ENCODE data around the gene ARFGEF3.

Gene ARFGEF3

DNA sequence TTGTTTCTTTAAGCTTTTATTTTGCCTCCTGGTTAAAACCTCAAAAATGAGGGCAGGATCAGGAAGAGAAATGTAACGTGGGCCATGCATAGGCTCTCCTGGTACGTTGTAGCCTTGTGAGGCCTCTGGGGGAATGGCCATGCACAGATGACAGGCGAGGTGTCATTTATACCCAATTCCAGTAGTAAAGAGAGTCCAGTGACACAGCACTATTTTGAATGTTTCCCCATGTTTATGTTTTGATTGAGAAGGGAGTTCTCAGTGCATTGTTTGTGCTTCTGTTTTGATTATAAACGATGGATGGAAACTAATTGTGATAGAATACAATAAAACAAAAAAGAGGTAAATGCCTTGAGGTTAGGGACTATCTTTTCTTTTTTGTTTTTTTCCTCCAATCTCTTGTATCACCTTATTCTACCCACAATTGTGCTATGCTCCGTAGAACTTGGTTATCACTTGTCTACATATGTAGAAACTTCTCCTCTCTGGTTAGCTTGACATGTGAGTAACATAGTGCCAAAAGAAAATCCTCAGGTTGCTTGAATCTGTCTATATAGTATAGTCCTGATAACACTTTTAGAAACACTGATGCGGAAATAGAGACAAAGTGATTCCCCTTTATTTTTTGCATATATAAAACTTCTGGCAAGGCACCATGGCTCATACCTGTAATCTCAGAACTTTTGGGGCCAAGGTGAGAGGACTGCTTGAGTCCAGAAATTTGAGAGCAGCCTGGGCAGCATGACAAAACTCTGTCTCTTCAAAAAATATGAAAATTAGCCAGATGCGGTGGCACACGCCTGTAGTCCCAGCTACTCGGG is 209.1 kb downstream of the ARFGEF3 start:
- ATAC-seq (no peak), DNase-seq (no peak)
- Mint-ChIP-seq H3K9me3 (peaks cover 4% of the 10 kb centered on the region), H3K36me3 (ENCODE audit: low read depth) (no peaks in the 10 kb centered on the region), H3K27ac (no peak overlapping the region), H3K27me3 (peaks cover 7% of the 10 kb centered on the region), H3K4me3 (no peak overlapping the region), H3K4me1 (peaks cover 7% of the 10 kb centered on the region)

GRCh38 chr6:138371452-138371711 is 209.6 kb downstream of the ARFGEF3 start:
- Mint-ChIP-seq H3K9me3 (peaks cover 4% of the 10 kb centered on the region), H3K27ac (no peak overlapping the region), H3K27me3 (peaks cover 6% of the 10 kb centered on the region), H3K4me3 (no peak overlapping the region), H3K36me3 (ENCODE audit: low read depth) (no peaks in the 10 kb centered on the region), H3K4me1 (peaks cover 7% of the 10 kb centered on the region)
- ATAC-seq, result no peak
- DNase-seq, result no peak

DNA sequence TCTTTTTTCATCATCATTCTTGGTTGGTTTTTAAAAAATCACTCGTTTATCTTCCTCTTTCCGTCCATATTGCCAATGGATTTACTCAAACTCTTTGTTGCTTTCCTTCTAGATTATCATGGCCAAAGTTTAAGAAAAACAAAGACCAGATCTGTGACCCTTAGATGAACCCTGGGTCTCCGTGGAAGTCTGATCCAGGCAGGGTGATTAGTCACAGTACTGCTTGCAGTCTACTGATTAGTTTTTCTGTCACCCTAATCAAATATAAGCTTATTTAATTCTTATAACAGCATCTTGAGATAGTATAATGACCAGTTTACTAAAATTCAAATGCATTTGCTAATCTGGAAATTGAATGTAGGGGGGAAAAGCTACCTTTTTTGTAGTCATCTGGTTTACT is 210.0 kb downstream of the ARFGEF3 start:
- peaks cover 7% of the 10 kb centered on the region for H3K4me1 Mint-ChIP-seq
- no peak for ATAC-seq
- H3K27me3 Mint-ChIP-seq, result peaks cover 6% of the 10 kb centered on the region
- no peak for DNase-seq
- H3K4me3 Mint-ChIP-seq, result no peak overlapping the region
- H3K27ac Mint-ChIP-seq, result no peak overlapping the region
- peaks cover 4% of the 10 kb centered on the region for H3K9me3 Mint-ChIP-seq
- no peaks in the 10 kb centered on the region for H3K36me3 Mint-ChIP-seq (ENCODE audit: low read depth)

DNA sequence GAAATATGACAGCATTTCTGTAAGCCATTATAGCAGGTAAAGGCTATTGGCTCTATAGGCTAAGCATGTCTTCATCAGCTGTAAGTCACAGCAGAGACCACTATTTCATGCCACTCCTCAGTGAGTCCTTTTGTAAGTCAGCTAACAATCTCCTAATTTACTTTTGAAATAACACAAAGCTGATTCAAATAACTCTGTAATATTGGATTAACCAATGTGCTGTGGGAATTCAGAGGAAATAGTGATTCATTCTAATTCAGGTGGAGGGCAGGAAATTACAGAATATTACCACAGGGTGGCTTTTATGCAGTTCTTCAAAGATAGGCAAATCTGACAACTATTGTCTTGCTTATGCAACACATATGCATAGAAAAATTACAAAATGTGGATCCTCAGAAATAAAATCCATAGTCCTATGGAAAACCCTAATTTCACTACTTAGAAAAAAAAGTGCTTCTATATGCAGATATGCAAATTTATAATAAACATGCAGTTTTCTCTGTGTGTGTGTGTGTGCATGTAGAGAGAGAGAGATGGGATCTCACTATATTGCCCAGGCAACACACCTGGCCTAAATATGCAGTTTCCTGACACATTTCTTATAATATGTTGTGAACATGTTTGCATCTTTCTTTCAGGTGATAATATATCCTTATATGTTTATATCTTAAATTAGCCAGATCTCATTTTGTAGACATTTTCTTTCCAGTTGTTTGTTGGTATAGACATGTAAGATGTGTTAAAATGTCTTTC is 211.1 kb downstream of the ARFGEF3 start:
- Mint-ChIP-seq H3K4me3 (no peak overlapping the region), H3K27ac (no peak overlapping the region), H3K36me3 (ENCODE audit: low read depth) (no peaks in the 10 kb centered on the region), H3K4me1 (peaks cover 7% of the 10 kb centered on the region), H3K9me3 (no peaks in the 10 kb centered on the region), H3K27me3 (peaks cover 2% of the 10 kb centered on the region)
- DNase-seq (no peak), ATAC-seq (peak; percentile 57)

DNA sequence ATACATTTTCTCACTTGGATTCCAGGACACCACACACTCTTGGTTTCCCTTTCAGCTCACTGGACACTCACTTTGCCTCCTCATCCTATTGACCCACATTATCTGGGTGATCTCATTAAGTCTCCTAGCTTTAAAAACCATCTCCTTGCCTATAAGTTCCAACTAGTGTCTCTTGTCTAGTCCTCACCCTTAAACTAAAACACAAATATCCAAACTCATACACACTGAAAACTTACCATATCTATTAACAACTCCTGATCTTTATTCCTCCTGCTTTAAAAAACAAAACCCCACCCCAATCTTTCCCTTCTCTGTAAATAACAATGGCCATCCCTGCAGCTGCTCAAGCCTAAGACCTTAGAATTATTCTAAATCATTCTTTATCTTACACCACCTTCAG is 212.5 kb downstream of the ARFGEF3 start:
- Mint-ChIP-seq H3K9me3 (no peaks in the 10 kb centered on the region), H3K4me3 (no peak overlapping the region), H3K27me3 (no peaks in the 10 kb centered on the region), H3K36me3 (ENCODE audit: low read depth) (no peaks in the 10 kb centered on the region), H3K27ac (no peak overlapping the region), H3K4me1 (peaks cover 7% of the 10 kb centered on the region)
- DNase-seq (no peak), ATAC-seq (no peak)

- Mint-ChIP-seq H3K4me3 (no peak overlapping the region), H3K9me3 (no peaks in the 10 kb centered on the region), H3K4me1 (peaks cover 7% of the 10 kb centered on the region), H3K36me3 (ENCODE audit: low read depth) (no peaks in the 10 kb centered on the region), H3K27me3 (no peaks in the 10 kb centered on the region), H3K27ac (no peak overlapping the region)
- no peak for DNase-seq
- ATAC-seq, result no peak
These were observed 213.1 kb downstream of the ARFGEF3 start for GRCh38 chr6:138374815-138375214.

GRCh38 chr6:138377042-138377441 is 215.3 kb downstream of the ARFGEF3 start:
- no peak overlapping the region for H3K27ac Mint-ChIP-seq
- H3K4me1 Mint-ChIP-seq, result peaks cover 5% of the 10 kb centered on the region
- H3K27me3 Mint-ChIP-seq, result no peaks in the 10 kb centered on the region
- ATAC-seq (no peak), DNase-seq (no peak)
- H3K9me3 Mint-ChIP-seq, result no peaks in the 10 kb centered on the region
- no peaks in the 10 kb centered on the region for H3K36me3 Mint-ChIP-seq (ENCODE audit: low read depth)
- H3K4me3 Mint-ChIP-seq, result no peak overlapping the region

GRCh38 chr6:138377844-138378243 is 216.1 kb downstream of the ARFGEF3 start, which contains the start of gene SMIM28:
TSS of gene SMIM28 (plus strand) at chr6:138377905. CDS start at chr6:138378073, 168 bp downstream.
- H3K27me3 Mint-ChIP-seq, result no peaks in the 10 kb centered on the region
- no peak for ATAC-seq
- H3K4me3 Mint-ChIP-seq, result no peak within 1 kb of the TSS
- no peaks in the 10 kb centered on the region for H3K36me3 Mint-ChIP-seq (ENCODE audit: low read depth)
- no peak for DNase-seq
- H3K9me3 Mint-ChIP-seq, result no peaks in the 10 kb centered on the region
- no peak within 1 kb of the TSS for H3K27ac Mint-ChIP-seq
- peaks cover under 1% of the 10 kb centered on the region for H3K4me1 Mint-ChIP-seq

DNA sequence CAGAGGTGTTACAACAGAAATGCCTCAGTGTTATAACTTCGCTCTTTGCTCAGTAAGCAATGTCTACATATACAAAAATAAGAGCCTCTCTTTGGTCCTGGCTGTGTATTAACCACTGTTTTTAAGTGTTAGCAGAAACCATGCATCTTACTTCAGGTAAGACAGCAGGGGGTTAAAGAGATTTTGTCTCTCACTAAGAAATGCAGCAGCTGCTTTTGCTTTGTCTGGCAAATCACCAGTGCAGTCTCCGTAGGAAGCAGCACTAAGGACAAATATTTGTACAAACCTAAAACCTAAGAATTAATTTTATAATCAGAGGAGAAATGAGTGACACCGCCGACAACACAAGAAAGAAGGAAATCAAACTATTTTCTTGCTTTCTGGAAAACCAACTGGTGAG is 216.7 kb downstream of the ARFGEF3 start:
- Mint-ChIP-seq H3K27me3 (no peaks in the 10 kb centered on the region), H3K4me3 (no peak overlapping the region), H3K9me3 (no peaks in the 10 kb centered on the region), H3K4me1 (no peaks in the 10 kb centered on the region), H3K27ac (no peak overlapping the region), H3K36me3 (ENCODE audit: low read depth) (no peaks in the 10 kb centered on the region)
- ATAC-seq, result no peak
- no peak for DNase-seq

GRCh38 chr6:138382498-138383265 is 220.9 kb downstream of the ARFGEF3 start:
- H3K4me1 Mint-ChIP-seq, result no peaks in the 10 kb centered on the region
- DNase-seq (no peak), ATAC-seq (peak; percentile 33)
- H3K9me3 Mint-ChIP-seq, result no peaks in the 10 kb centered on the region
- H3K36me3 Mint-ChIP-seq (ENCODE audit: low read depth), result no peaks in the 10 kb centered on the region
- no peak overlapping the region for H3K27ac Mint-ChIP-seq
- no peak overlapping the region for H3K4me3 Mint-ChIP-seq
- peaks cover 2% of the 10 kb centered on the region for H3K27me3 Mint-ChIP-seq

DNA sequence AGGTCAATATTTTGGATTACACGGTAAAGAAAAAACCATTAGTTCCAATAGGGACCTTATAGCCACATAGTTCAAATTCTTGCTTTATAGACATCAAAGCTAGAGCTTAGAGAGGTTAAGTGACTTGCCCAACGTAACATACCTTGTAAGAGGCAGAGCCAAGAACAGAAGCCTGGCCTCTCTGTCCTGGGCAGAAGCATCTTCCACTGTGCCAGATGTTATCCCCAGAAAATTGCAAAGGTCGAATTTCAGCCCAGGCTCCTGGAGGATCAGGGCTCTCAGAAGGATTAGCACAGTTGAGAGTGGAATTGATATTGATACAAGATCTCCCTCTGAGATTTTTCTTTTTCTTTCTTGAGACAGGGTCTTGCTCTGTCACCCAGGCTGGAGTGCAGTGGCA is 222.0 kb downstream of the ARFGEF3 start:
- H3K4me3 Mint-ChIP-seq, result no peak overlapping the region
- ATAC-seq, result no peak
- DNase-seq, result no peak

DNA sequence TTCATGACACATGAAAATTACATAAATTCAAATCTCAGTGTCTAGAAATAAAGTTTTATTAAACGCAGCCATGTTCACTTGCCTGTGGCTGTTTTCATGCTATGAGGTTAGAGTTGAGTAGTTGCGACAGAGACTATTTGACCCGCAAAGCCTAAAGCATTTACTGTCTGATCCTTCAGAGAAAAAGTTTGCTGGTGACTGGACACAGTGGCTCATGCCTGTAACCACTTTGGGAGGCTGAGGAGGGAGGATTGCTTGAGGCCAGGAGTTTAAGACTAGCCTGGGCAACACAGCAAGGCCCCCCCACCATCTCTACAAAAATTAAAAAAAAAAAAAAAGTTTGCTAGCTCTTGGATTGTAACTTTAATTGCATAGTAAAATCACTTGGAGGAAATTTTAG is 225.2 kb downstream of the ARFGEF3 start:
- no peaks in the 10 kb centered on the region for H3K4me1 Mint-ChIP-seq
- H3K9me3 Mint-ChIP-seq, result no peaks in the 10 kb centered on the region
- DNase-seq, result no peak
- ATAC-seq, result no peak
- H3K4me3 Mint-ChIP-seq, result no peak overlapping the region
- H3K36me3 Mint-ChIP-seq (ENCODE audit: low read depth), result no peaks in the 10 kb centered on the region
- no peak overlapping the region for H3K27ac Mint-ChIP-seq
- peaks cover 3% of the 10 kb centered on the region for H3K27me3 Mint-ChIP-seq

More for the DNA sequence above, 222.0 kb downstream of the ARFGEF3 start:
- Mint-ChIP-seq H3K9me3 (no peaks in the 10 kb centered on the region), H3K27ac (no peak overlapping the region), H3K27me3 (peaks cover 2% of the 10 kb centered on the region), H3K4me1 (no peaks in the 10 kb centered on the region), H3K36me3 (ENCODE audit: low read depth) (no peaks in the 10 kb centered on the region)

- peaks cover 3% of the 10 kb centered on the region for H3K27me3 Mint-ChIP-seq
- no peaks in the 10 kb centered on the region for H3K4me1 Mint-ChIP-seq
- no peak overlapping the region for H3K27ac Mint-ChIP-seq
- H3K9me3 Mint-ChIP-seq, result no peaks in the 10 kb centered on the region
- H3K4me3 Mint-ChIP-seq, result no peak overlapping the region
- H3K36me3 Mint-ChIP-seq (ENCODE audit: low read depth), result no peaks in the 10 kb centered on the region
- DNase-seq, result no peak
- no peak for ATAC-seq
These were observed 226.0 kb downstream of the ARFGEF3 start for GRCh38 chr6:138387577-138388368.

GRCh38 chr6:138389551-138389950 is 227.8 kb downstream of the ARFGEF3 start:
- peaks cover 6% of the 10 kb centered on the region for H3K4me1 Mint-ChIP-seq
- H3K36me3 Mint-ChIP-seq (ENCODE audit: low read depth), result no peaks in the 10 kb centered on the region
- H3K9me3 Mint-ChIP-seq, result no peaks in the 10 kb centered on the region
- no peak overlapping the region for H3K27ac Mint-ChIP-seq
- ATAC-seq (no peak), DNase-seq (no peak)
- no peak overlapping the region for H3K4me3 Mint-ChIP-seq
- peaks cover 2% of the 10 kb centered on the region for H3K27me3 Mint-ChIP-seq
